ENCODE results near the gene KIAA1614. TPM values are rescaled to one million over a fixed set of nuclear protein-coding genes. Genes with fewer than 3 reads are reported as not detected.

Gene KIAA1614
- total RNA-seq, 6 experiments from 2014 or later = 2.9 to 4.7 (median 3.9) TPM

GRCh38 chr1:180916771-180917170 lies 4.1 kb downstream of the KIAA1614 start:
- no peak for TF ChIP-seq CTCF (IDR thresholded peaks at IDR 0.05)
- Mint-ChIP-seq H3K4me1 (ENCODE audit: low read depth) (peaks cover 14% of the 10 kb centered on the region), H3K36me3 (ENCODE audit: low read depth) (no peaks in the 10 kb centered on the region), H3K4me3 (no peak overlapping the region), H3K9me3 (no peaks in the 10 kb centered on the region), H3K27me3 (ENCODE audit: insufficient read depth) (peaks cover 4% of the 10 kb centered on the region), H3K27ac (no peak overlapping the region)
- no peak for DNase-seq

GRCh38 chr1:180917306-180918065 lies 4.8 kb downstream of the KIAA1614 start:
- peak; percentile 14; the same call in 1 of the 2 replicates for TF ChIP-seq CTCF (IDR thresholded peaks at IDR 0.05)
- Mint-ChIP-seq H3K27ac (no peak overlapping the region), H3K27me3 (ENCODE audit: insufficient read depth) (peaks cover 4% of the 10 kb centered on the region), H3K36me3 (ENCODE audit: low read depth) (no peaks in the 10 kb centered on the region), H3K4me1 (ENCODE audit: low read depth) (peaks cover 11% of the 10 kb centered on the region), H3K9me3 (no peaks in the 10 kb centered on the region), H3K4me3 (no peak overlapping the region)
- no peak for DNase-seq

- H3K27me3 Mint-ChIP-seq (ENCODE audit: insufficient read depth) = peaks cover 1% of the 10 kb centered on the region
- no peaks in the 10 kb centered on the region for H3K36me3 Mint-ChIP-seq (ENCODE audit: low read depth)
- peaks cover 15% of the 10 kb centered on the region for H3K4me1 Mint-ChIP-seq (ENCODE audit: low read depth)
- DNase-seq = no peak
- no peak overlapping the region for H3K27ac Mint-ChIP-seq
- TF ChIP-seq CTCF (IDR thresholded peaks at IDR 0.05) = no peak
- no peaks in the 10 kb centered on the region for H3K9me3 Mint-ChIP-seq
- no peak overlapping the region for H3K4me3 Mint-ChIP-seq
Observed at GRCh38 chr1:180918519-180918918, 5.8 kb downstream of the KIAA1614 start.

- peaks cover 13% of the 10 kb centered on the region for H3K4me1 Mint-ChIP-seq (ENCODE audit: low read depth)
- H3K27ac Mint-ChIP-seq = no peak overlapping the region
- H3K4me3 Mint-ChIP-seq = no peak overlapping the region
- DNase-seq = no peak
- no peaks in the 10 kb centered on the region for H3K9me3 Mint-ChIP-seq
- TF ChIP-seq CTCF (IDR thresholded peaks at IDR 0.05) = no peak
- H3K36me3 Mint-ChIP-seq (ENCODE audit: low read depth) = no peaks in the 10 kb centered on the region
- H3K27me3 Mint-ChIP-seq (ENCODE audit: insufficient read depth) = no peaks in the 10 kb centered on the region; the same call in 1 of the 2 replicates
Observed at GRCh38 chr1:180919183-180919700, 6.5 kb downstream of the KIAA1614 start.

- no peak overlapping the region for H3K27ac Mint-ChIP-seq
- peaks cover 13% of the 10 kb centered on the region for H3K4me1 Mint-ChIP-seq (ENCODE audit: low read depth)
- H3K36me3 Mint-ChIP-seq (ENCODE audit: low read depth) = no peaks in the 10 kb centered on the region
- no peak for TF ChIP-seq CTCF (IDR thresholded peaks at IDR 0.05)
- H3K27me3 Mint-ChIP-seq (ENCODE audit: insufficient read depth) = no peaks in the 10 kb centered on the region; the same call in 1 of the 2 replicates
- H3K4me3 Mint-ChIP-seq = no peak overlapping the region
- DNase-seq = no peak
- H3K9me3 Mint-ChIP-seq = no peaks in the 10 kb centered on the region
Observed at GRCh38 chr1:180920193-180920592, 7.5 kb downstream of the KIAA1614 start.
